ENCODE measurements around the gene EPC1. TPM values are rescaled to one million over a fixed set of nuclear protein-coding genes. Genes with fewer than 3 reads are reported as not detected.

Gene EPC1
- total and polyA plus RNA-seq, 10 of the 15 experiments (the other 5 are each of a cell fraction or from before 2014, with no cell fraction given) = 6.8 to 59.2 (median 19.4) TPM

GRCh38 chr10:32326680-32327363 lies 20.1 kb downstream of the EPC1 start:
- RAD21 ChIA-PET (ENCODE audit: unreplicated experiment) = interaction anchor here (0.5 to 0.7 kb wide), 2 partner anchors 11 to 17 kb away, joined by 3 to 4 read pairs; no protein-coding TSS in a partner anchor
- 9% methylated on average over 4 of the region's 4 CpGs for WGBS (ENCODE audit: insufficient coverage, insufficient replicate concordance, low lambda C conversion rate, missing lambda C conversion rate)
- peak; percentile 7; the same call in 1 of the 3 replicates for ATAC-seq

DNA sequence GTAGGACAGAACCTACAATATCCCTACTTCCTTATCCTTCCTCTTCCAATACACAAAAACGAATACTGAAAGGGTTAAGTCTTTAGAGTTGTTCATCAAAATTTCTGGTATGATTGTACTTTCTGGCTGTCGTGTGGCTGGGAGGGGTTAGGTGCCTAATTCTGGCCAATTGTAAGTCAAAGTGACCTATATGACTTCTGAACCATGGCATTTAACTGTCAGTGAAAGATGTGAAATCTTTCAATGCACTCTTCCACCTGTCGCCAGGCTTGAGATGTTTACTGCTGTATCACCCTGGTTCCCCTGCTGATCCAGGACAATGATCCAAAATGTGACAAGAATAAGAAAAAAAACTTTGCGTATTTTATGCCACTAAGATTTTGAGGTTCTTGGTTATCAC lies 20.8 kb downstream of the EPC1 start:
- DNase-seq (ENCODE audit: low read depth, low spot score) (peak; percentile 47), FAIRE-seq (no peak), ATAC-seq (peak; percentile 81)
- ChIA-PET POLR2A (no interaction called here), CTCF (no interaction called here), RAD21 (ENCODE audit: unreplicated experiment) (interaction anchor here (0.7 kb wide), 1 partner anchor 10 kb away, joined by 3 read pairs; no protein-coding TSS in a partner anchor), SMC1A (ENCODE audit: uncharacterized antibody, unreplicated experiment) (no interaction called here)
- WGBS (ENCODE audit: insufficient coverage, insufficient replicate concordance, low lambda C conversion rate, missing lambda C conversion rate) = 2% methylated on average over 4 of the region's 4 CpGs
- H3K9me3 ChIP-seq (replicated peaks; ENCODE audit: control insufficient read depth, insufficient read depth, low read length) = peaks cover 8% of the 10 kb centered on the region
- in situ Hi-C loops (cut with MboI) = no loop called here
- H3K4me2 ChIP-seq (ENCODE audit: control insufficient read depth, insufficient read depth) = peak overlapping the region; percentile 72
- H3K79me2 ChIP-seq (ENCODE audit: control insufficient read depth, insufficient read depth, low read length) = peaks cover 99% of the 10 kb centered on the region
- peak overlapping the region; percentile 66 for H3K27ac ChIP-seq (ENCODE audit: control insufficient read depth, insufficient read depth)
- peaks cover 5% of the 10 kb centered on the region; the same call in 1 of the 2 replicates for H4K20me1 ChIP-seq (ENCODE audit: control insufficient read depth, insufficient read depth)
- H3K9ac ChIP-seq (ENCODE audit: control insufficient read depth, insufficient read depth, low read length) = peak overlapping the region; percentile 38; the same call in 1 of the 2 replicates
- H3K27me3 ChIP-seq (replicated peaks in 1 of 2; ENCODE audit: control insufficient read depth in 2 of 2, insufficient read depth in 2 of 2, low read length in 1 of 2) = no peaks in the 10 kb centered on the region
- peaks cover 39% of the 10 kb centered on the region for H3K4me1 ChIP-seq (ENCODE audit: control insufficient read depth, insufficient read depth, low read length)
- H2AFZ ChIP-seq (ENCODE audit: control insufficient read depth, low read depth, low read length) = no peak overlapping the region
- H3K4me3 ChIP-seq = peak overlapping the region; percentile 3
- peaks cover 0 to 8% of the 10 kb centered on the region in 2 experiments; a peak in 3 of 4 replicates for H3K36me3 ChIP-seq (ENCODE audit: control insufficient read depth in 2 of 2, insufficient read depth in 2 of 2, low read length in 1 of 2)
- intact Hi-C loops (cut with micrococcal nuclease; ENCODE audit: unreplicated experiment) = no loop called here
- no TSS peak for BruUV-seq (replicated peaks)
- TF ChIP-seq, protein P1, sequence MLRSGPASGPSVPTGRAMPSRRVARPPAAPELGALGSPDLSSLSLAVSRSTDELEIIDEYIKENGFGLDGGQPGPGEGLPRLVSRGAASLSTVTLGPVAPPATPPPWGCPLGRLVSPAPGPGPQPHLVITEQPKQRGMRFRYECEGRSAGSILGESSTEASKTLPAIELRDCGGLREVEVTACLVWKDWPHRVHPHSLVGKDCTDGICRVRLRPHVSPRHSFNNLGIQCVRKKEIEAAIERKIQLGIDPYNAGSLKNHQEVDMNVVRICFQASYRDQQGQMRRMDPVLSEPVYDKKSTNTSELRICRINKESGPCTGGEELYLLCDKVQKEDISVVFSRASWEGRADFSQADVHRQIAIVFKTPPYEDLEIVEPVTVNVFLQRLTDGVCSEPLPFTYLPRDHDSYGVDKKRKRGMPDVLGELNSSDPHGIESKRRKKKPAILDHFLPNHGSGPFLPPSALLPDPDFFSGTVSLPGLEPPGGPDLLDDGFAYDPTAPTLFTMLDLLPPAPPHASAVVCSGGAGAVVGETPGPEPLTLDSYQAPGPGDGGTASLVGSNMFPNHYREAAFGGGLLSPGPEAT (IDR thresholded peaks at IDR 0.05; ENCODE audit: low read depth) = peak; percentile 1; the same call in 1 of the 2 replicates
- 0 out of 2 replicates have a peak, but pooled peaks have one; percentile 32 for TF ChIP-seq TCF12 (IDR thresholded peaks at IDR 0.05; ENCODE audit: low read depth, low read length)
- peak; percentile 75 for TF ChIP-seq PKNOX1 (IDR thresholded peaks at IDR 0.05)
- TF ChIP-seq NR2C1 (IDR thresholded peaks at IDR 0.05) = 0 out of 2 replicates have a peak, but pooled peaks have one; percentile 17
- 0 out of 2 replicates have a peak, but pooled peaks have one; percentile 47 for TF ChIP-seq WRNIP1 (IDR thresholded peaks at IDR 0.05; ENCODE audit: borderline replicate concordance, low read depth, low read length)
- peak; percentile 19; the same call in 1 of the 2 replicates for TF ChIP-seq RUNX3 (IDR thresholded peaks at IDR 0.05; ENCODE audit: low read length)
- no peak for TF ChIP-seq POLR2A (IDR thresholded peaks at IDR 0.05; ENCODE audit: low read depth, low read length)
- TF ChIP-seq PAX5 (IDR thresholded peaks at IDR 0.05; ENCODE audit: borderline replicate concordance, low read depth, low read length) = peak; percentile 36; the same call in 1 of the 2 replicates

More at GRCh38 chr10:32326680-32327363, 20.1 kb downstream of the EPC1 start:
- CTCF ChIA-PET = interaction anchor here (1.6 to 2.1 kb wide), 3 partner anchors 16 to 70 kb away, joined by 4 to 7 read pairs (median 6); no protein-coding TSS in a partner anchor
- H3K36me3 ChIP-seq (ENCODE audit: control insufficient read depth in 2 of 2, insufficient read depth in 2 of 2, low read length in 1 of 2) = peaks cover 0 to 5% of the 10 kb centered on the region in 2 experiments; a peak in 2 of 4 replicates
- no peaks in the 10 kb centered on the region for H3K27me3 ChIP-seq (replicated peaks in 1 of 2; ENCODE audit: control insufficient read depth in 2 of 2, insufficient read depth in 2 of 2, low read length in 1 of 2)
- H4K20me1 ChIP-seq (ENCODE audit: control insufficient read depth, insufficient read depth) = peaks cover 5% of the 10 kb centered on the region; the same call in 1 of the 2 replicates
- H3K9me3 ChIP-seq (replicated peaks; ENCODE audit: control insufficient read depth, insufficient read depth, low read length) = peaks cover under 1% of the 10 kb centered on the region; the same call in 2 of the 3 replicates
- POLR2A ChIA-PET = interaction anchor here (1.1 to 3.6 kb wide), 4 partner anchors 9 to 22 kb away, joined by 4 to 16 read pairs (median 6); no protein-coding TSS in a partner anchor
- H3K79me2 ChIP-seq (ENCODE audit: control insufficient read depth, insufficient read depth, low read length) = peaks cover 99% of the 10 kb centered on the region
- FAIRE-seq (no peak), DNase-seq (ENCODE audit: low read depth, low spot score) (no peak)
- intact Hi-C loops (cut with micrococcal nuclease; ENCODE audit: unreplicated experiment) = no loop called here
- TF ChIP-seq NBN (IDR thresholded peaks at IDR 0.05) (0 out of 2 replicates have a peak, but pooled peaks have one; percentile 31), TAF1 (IDR thresholded peaks at IDR 0.05; ENCODE audit: borderline replicate concordance, low read depth, low read length) (no peak), IKZF2 (IDR thresholded peaks at IDR 0.05) (no peak)
- peak overlapping the region; percentile 66 for H3K27ac ChIP-seq (ENCODE audit: control insufficient read depth, insufficient read depth)
- BruUV-seq (replicated peaks) = TSS peak; percentile 95
- H3K4me2 ChIP-seq (ENCODE audit: control insufficient read depth, insufficient read depth) = peak overlapping the region; percentile 72
- no peak overlapping the region for H2AFZ ChIP-seq (ENCODE audit: control insufficient read depth, low read depth, low read length)
- H3K9ac ChIP-seq (ENCODE audit: control insufficient read depth, insufficient read depth, low read length) = peak overlapping the region; percentile 38; the same call in 1 of the 2 replicates
- SMC1A ChIA-PET (ENCODE audit: uncharacterized antibody, unreplicated experiment) = interaction anchor here (1.7 kb wide), 1 partner anchor 10 kb away, joined by 7 read pairs; no protein-coding TSS in a partner anchor
- in situ Hi-C loops (cut with MboI) = no loop called here
- H3K4me3 ChIP-seq = no peak overlapping the region; the same call in 1 of the 2 replicates
- peaks cover 42% of the 10 kb centered on the region for H3K4me1 ChIP-seq (ENCODE audit: control insufficient read depth, insufficient read depth, low read length)

All from GM12878 (cell line).